ENCODE measurements around the gene PTBP1. TPM values are rescaled to one million over a fixed set of nuclear protein-coding genes. Genes with fewer than 3 reads are reported as not detected.

Gene PTBP1
- total RNA-seq, 1 experiment from 2014 or later, result 680 TPM

GRCh38 chr19:796692-797527 is at the start of gene PTBP1 (continued):
- TF ChIP-seq, protein P1, sequence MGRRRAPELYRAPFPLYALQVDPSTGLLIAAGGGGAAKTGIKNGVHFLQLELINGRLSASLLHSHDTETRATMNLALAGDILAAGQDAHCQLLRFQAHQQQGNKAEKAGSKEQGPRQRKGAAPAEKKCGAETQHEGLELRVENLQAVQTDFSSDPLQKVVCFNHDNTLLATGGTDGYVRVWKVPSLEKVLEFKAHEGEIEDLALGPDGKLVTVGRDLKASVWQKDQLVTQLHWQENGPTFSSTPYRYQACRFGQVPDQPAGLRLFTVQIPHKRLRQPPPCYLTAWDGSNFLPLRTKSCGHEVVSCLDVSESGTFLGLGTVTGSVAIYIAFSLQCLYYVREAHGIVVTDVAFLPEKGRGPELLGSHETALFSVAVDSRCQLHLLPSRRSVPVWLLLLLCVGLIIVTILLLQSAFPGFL (CRISPR knock-in tag; IDR thresholded peaks at IDR 0.05; ENCODE audit: borderline replicate concordance), result no peak
- TF ChIP-seq CREM (CRISPR knock-in tag; IDR thresholded peaks at IDR 0.05) (peak; percentile 51; the same call in 1 of the 2 replicates), TEAD4 (CRISPR knock-in tag; IDR thresholded peaks at IDR 0.05) (no peak), ATF6 (CRISPR knock-in tag; IDR thresholded peaks at IDR 0.05) (no peak), SMAD4 (CRISPR knock-in tag; IDR thresholded peaks at IDR 0.05) (no peak), ZNF423 (CRISPR knock-in tag; IDR thresholded peaks at IDR 0.05) (no peak), NFE2L1 (CRISPR knock-in tag; IDR thresholded peaks at IDR 0.05) (peak; percentile 44; the same call in 1 of the 2 replicates), MXD4 (CRISPR knock-in tag; IDR thresholded peaks at IDR 0.05; ENCODE audit: borderline replicate concordance) (no peak), ZNF263 (CRISPR knock-in tag; IDR thresholded peaks at IDR 0.05; ENCODE audit: low read depth) (no peak), ZNF219 (CRISPR knock-in tag; IDR thresholded peaks at IDR 0.05; ENCODE audit: borderline replicate concordance) (no peak), E2F4 (CRISPR knock-in tag; IDR thresholded peaks at IDR 0.05; ENCODE audit: borderline replicate concordance, low read depth) (peak; percentile 65; the same call in 1 of the 2 replicates), MYBL2 (CRISPR knock-in tag; IDR thresholded peaks at IDR 0.05) (peak; percentile 33; the same call in 1 of the 2 replicates), JAZF1 (CRISPR knock-in tag; IDR thresholded peaks at IDR 0.05) (no peak), ELF4 (CRISPR knock-in tag; IDR thresholded peaks at IDR 0.05; ENCODE audit: low read depth) (no peak), ARID4B (CRISPR knock-in tag; IDR thresholded peaks at IDR 0.05; ENCODE audit: borderline replicate concordance) (peak; percentile 68; the same call in 1 of the 2 replicates), ZNF671 (CRISPR knock-in tag; IDR thresholded peaks at IDR 0.05) (no peak), NFATC4 (CRISPR knock-in tag; IDR thresholded peaks at IDR 0.05) (no peak), USF2 (CRISPR knock-in tag; IDR thresholded peaks at IDR 0.05) (peak; percentile 99), GRHL2 (CRISPR knock-in tag; IDR thresholded peaks at IDR 0.05; ENCODE audit: insufficient replicate concordance, severe bottlenecking) (no peak), USF1 (CRISPR knock-in tag; IDR thresholded peaks at IDR 0.05) (peak; percentile 99)
- TF ChIP-seq, protein P2, sequence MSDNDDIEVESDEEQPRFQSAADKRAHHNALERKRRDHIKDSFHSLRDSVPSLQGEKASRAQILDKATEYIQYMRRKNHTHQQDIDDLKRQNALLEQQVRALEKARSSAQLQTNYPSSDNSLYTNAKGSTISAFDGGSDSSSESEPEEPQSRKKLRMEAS (CRISPR knock-in tag; IDR thresholded peaks at IDR 0.05), result peak; percentile 94
- TF ChIP-seq, protein P3, sequence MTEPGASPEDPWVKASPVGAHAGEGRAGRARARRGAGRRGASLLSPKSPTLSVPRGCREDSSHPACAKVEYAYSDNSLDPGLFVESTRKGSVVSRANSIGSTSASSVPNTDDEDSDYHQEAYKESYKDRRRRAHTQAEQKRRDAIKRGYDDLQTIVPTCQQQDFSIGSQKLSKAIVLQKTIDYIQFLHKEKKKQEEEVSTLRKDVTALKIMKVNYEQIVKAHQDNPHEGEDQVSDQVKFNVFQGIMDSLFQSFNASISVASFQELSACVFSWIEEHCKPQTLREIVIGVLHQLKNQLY (CRISPR knock-in tag; IDR thresholded peaks at IDR 0.05), result no peak
- TF ChIP-seq, protein P4, sequence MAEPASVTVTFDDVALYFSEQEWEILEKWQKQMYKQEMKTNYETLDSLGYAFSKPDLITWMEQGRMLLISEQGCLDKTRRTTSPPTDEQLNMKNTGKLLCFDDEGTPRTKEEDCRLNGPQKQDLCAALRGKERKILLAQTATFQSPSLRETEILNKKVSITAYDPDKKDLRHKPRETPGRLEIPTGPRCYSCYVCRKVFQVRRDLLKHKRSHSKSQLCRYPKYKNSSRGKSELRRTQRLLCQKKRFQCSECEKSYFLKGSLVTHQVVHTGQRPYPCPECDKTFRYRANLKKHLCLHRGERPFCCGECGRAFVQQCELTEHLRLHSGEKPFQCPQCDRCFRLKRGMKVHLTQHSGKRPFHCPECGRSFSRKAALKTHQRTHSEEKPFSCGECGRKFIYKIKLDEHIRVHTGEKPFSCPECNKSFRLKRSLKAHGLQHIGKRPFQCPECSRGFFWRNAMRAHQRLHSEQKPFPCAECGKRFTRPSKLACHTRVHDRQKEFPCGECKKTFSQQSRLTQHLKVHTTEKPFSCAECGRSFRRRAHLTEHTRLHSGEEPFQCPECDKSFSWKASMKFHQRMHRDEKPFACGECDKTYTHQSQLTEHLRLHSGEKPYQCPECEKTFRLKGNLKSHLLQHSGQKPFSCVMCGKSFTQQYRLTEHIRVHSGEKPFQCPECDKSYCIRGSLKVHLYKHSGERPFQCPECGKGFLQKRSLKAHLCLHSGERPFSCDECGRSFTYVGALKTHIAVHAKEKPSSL (CRISPR knock-in tag; conservative IDR thresholded peaks at IDR 0.05), result no peak
- TF ChIP-seq, protein P5, sequence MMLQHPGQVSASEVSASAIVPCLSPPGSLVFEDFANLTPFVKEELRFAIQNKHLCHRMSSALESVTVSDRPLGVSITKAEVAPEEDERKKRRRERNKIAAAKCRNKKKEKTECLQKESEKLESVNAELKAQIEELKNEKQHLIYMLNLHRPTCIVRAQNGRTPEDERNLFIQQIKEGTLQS (CRISPR knock-in tag; conservative IDR thresholded peaks at IDR 0.05), result no peak
